Adrenal gland (tissue), 12 donors: ENCODE data around the gene LARGE1. TPM values are rescaled to one million over a fixed set of nuclear protein-coding genes. Genes with fewer than 3 reads are reported as not detected.

Source experiments
- DNase-seq, 7 donors: peaks; one replicate each; pipeline ENCODE4 v3.0.0-alpha.2; 2019 to 2020
- H3K27ac ChIP-seq, 5 donors: fragments of 200-600 bp; sonication (generic) in 4 of 5; 1 replicate in 3 of 5; 2 replicates in 2 of 5; pipeline versions ENCODE4 v1.5.1 to v1.8.0; 2016 to 2020; ENCODE audit warnings: mild to moderate bottlenecking in 1 of 5
- H3K27me3 ChIP-seq: fragments of 200-600 bp; 2 replicates; pipeline ENCODE4 v1.8.0; 2021
- H3K36me3 ChIP-seq, 2 donors: fragments of 200-600 bp; replicated peaks in 1 of 2; 1 replicate in 1 of 2; 2 replicates in 1 of 2; pipeline versions ENCODE4 v1.5.1 to v1.8.0; 2018 to 2022
- H3K4me1 ChIP-seq, 2 donors: fragments of 200-600 bp; replicated peaks in 1 of 2; 1 replicate in 1 of 2; 2 replicates in 1 of 2; pipeline versions ENCODE4 v1.5.1 to v1.8.0; 2018 to 2021
- H3K4me3 ChIP-seq, 4 donors: fragments of 200-600 bp; sonication (generic) in 3 of 4; one replicate each; pipeline ENCODE4 v1.5.1; 2016 to 2018
- H3K9me3 ChIP-seq, 3 donors: fragments of 200-600 bp; sonication (generic) in 1 of 3; replicated peaks in 1 of 3; 1 replicate in 2 of 3; 2 replicates in 1 of 3; pipeline versions ENCODE4 v1.5.1 to v1.8.0; 2016 to 2021
- CTCF ChIP-seq, 6 experiments: fragments of 450-650 bp in 4 of 6; fragments of 200-600 bp in 2 of 6; sonication (generic) in 1 of 6; IDR thresholded peaks; 1 replicate in 5 of 6; 2 replicates in 1 of 6; pipeline versions ENCODE4 v1.5.1 to v1.8.0; 2016 to 2021; ENCODE audit warnings: antibody characterized with exemption in 6 of 6, mild to moderate bottlenecking in 2 of 6, moderate library complexity in 1 of 6
- POLR2A ChIP-seq, 2 donors: fragments of 450-650 bp; IDR thresholded peaks; one replicate each; pipeline ENCODE4 v1.6.1; 2017; ENCODE audit warnings: antibody characterized with exemption in 2 of 2, mild to moderate bottlenecking in 2 of 2, moderate library complexity in 1 of 2
- WGBS, 4 donors: extraction: QIAGEN DNeasy Blood & Tissue Kit in 2 of 4; methylation state at CpG; one replicate each; pipeline versions ENCODE4 v1.1.5 to v1.1.7; 2013 to 2017; 5-methylcytosine and 5-hydroxymethylcytosine counted together
- intact Hi-C, 2 donors: fragments of 100-400 bp; cut with DNase I; formaldehyde crosslinking; loops; one replicate each; pipeline versions ENCODE4 v1.14.1 to v1.15.0; 2022 to 2023
- polyA plus RNA-seq, 3 donors: library from polyadenylated mRNA; stranded (reverse); fragments of 200-250 nt in 2 of 3; fragments of 350-450 nt in 1 of 3; fragmentation: Illumina TruSeq in 1 of 3; extraction: RNeasy Lipid Tissue Mini Kit (QIAGEN cat#74804) in 1 of 3; gene quantifications; one replicate each; pipeline ENCODE4 v1.2.3, GENCODE V29; 2013 to 2014
- total RNA-seq, 9 donors: library from RNA; depleted of rRNA in 4 of 9; stranded (reverse); fragments of >200 nt in 4 of 9; fragments of 120-200 nt in 1 of 9; fragmentation: NEBNext Ultra II Directional in 1 of 9; extraction: Animal tissue kit (Norgen Biotek cat#: 25700) in 1 of 9; gene quantifications; one replicate each; pipeline versions ENCODE4 v1.1.0 to v1.2.4, GENCODE V29; 2013 to 2023
- donor health status: healthy with polysubstance abuse.
- donor health status: Bipolar disorder and iron deficiency.
- donor health status: DM: yes; HTN: yes; CAD: no.
- donor health status: DM: no; HTN: no; CAD: no.
- donor health status: DM: no; HTN: no; CAD: no.
- donor health status: DM: yes; HTN: yes; CAD: no.

The LARGE1 gene
- total and polyA plus RNA-seq, 12 donors = 3.4 to 67.6 (median 30.6) TPM

GRCh38 chr22:33747029-33747428, 173.2 kb downstream of the LARGE1 start:
- TF ChIP-seq CTCF (IDR thresholded peaks at IDR 0.05) (no peak), POLR2A (IDR thresholded peaks at IDR 0.05) (no peak)
- H3K4me3 ChIP-seq = no peak overlapping the region
- no peaks in the 10 kb centered on the region for H3K36me3 ChIP-seq
- H3K27ac ChIP-seq = no peak overlapping the region
- no peak for DNase-seq
- intact Hi-C loops = no loop called here
- WGBS, 4 donors = 82 to 100% (median 89%) methylated on average over 1 of the region's 1 CpG
- H3K27me3 ChIP-seq = no peaks in the 10 kb centered on the region
- H3K9me3 ChIP-seq = no peaks in the 10 kb centered on the region
- no peaks in the 10 kb centered on the region for H3K4me1 ChIP-seq

GRCh38 chr22:33746501-33746928, 173.8 kb downstream of the LARGE1 start:
- intact Hi-C loops = no loop called here
- Histone ChIP-seq H3K4me1 (no peaks in the 10 kb centered on the region), H3K27ac (no peak overlapping the region), H3K9me3 (no peaks in the 10 kb centered on the region), H3K27me3 (no peaks in the 10 kb centered on the region), H3K4me3 (no peak overlapping the region), H3K36me3 (no peaks in the 10 kb centered on the region)
- 87 to 96% (median 89%) methylated on average over 3 of the region's 3 CpGs for WGBS, 4 donors
- DNase-seq = no peak
- no peak for TF ChIP-seq CTCF (IDR thresholded peaks at IDR 0.05)
- no peak for TF ChIP-seq POLR2A (IDR thresholded peaks at IDR 0.05)

GRCh38 chr22:33745501-33745900, 174.8 kb downstream of the LARGE1 start:
- no peak for DNase-seq
- WGBS, 4 donors = 86 to 94% (median 92%) methylated on average over 7 of the region's 7 CpGs

GRCh38 chr22:33743756-33744155, 176.5 kb downstream of the LARGE1 start:
- no peaks in the 10 kb centered on the region for H3K27me3 ChIP-seq
- no peak overlapping the region for H3K4me3 ChIP-seq
- no peak for TF ChIP-seq POLR2A (IDR thresholded peaks at IDR 0.05)
- TF ChIP-seq CTCF (IDR thresholded peaks at IDR 0.05) = no peak
- H3K9me3 ChIP-seq = no peaks in the 10 kb centered on the region
- DNase-seq = peak in 5 of 7 donors; percentile 28 to 54 (median 41)
- intact Hi-C loops = no loop called here
- H3K36me3 ChIP-seq = no peaks in the 10 kb centered on the region
- H3K27ac ChIP-seq = peak overlapping the region in 2 of 5 donors; percentile 44 to 54
- no peaks in the 10 kb centered on the region for H3K4me1 ChIP-seq
- 50 to 71% (median 59%) methylated on average over 5 of the region's 5 CpGs for WGBS, 4 donors

More at GRCh38 chr22:33745501-33745900, 174.8 kb downstream of the LARGE1 start:
- Histone ChIP-seq H3K4me3 (no peak overlapping the region), H3K36me3 (no peaks in the 10 kb centered on the region), H3K9me3 (no peaks in the 10 kb centered on the region), H3K27me3 (no peaks in the 10 kb centered on the region), H3K27ac (no peak overlapping the region), H3K4me1 (no peaks in the 10 kb centered on the region)
- TF ChIP-seq CTCF (IDR thresholded peaks at IDR 0.05) = no peak
- TF ChIP-seq POLR2A (IDR thresholded peaks at IDR 0.05) = no peak
- intact Hi-C loops = no loop called here
